NT2/D1 (cell line): ENCODE data around the gene ZNF557.

Experiments used
- SUZ12 ChIP-seq: IDR thresholded peaks from 2 replicates; pipeline ENCODE4 v1.6.1; 2011; ENCODE audit not compliant: insufficient read length, insufficient read depth; ENCODE audit errors: extremely low read depth
- YY1 ChIP-seq: IDR thresholded peaks from 2 replicates; pipeline ENCODE4 v1.6.1; 2011; ENCODE audit not compliant: insufficient read length, insufficient read depth

DNA sequence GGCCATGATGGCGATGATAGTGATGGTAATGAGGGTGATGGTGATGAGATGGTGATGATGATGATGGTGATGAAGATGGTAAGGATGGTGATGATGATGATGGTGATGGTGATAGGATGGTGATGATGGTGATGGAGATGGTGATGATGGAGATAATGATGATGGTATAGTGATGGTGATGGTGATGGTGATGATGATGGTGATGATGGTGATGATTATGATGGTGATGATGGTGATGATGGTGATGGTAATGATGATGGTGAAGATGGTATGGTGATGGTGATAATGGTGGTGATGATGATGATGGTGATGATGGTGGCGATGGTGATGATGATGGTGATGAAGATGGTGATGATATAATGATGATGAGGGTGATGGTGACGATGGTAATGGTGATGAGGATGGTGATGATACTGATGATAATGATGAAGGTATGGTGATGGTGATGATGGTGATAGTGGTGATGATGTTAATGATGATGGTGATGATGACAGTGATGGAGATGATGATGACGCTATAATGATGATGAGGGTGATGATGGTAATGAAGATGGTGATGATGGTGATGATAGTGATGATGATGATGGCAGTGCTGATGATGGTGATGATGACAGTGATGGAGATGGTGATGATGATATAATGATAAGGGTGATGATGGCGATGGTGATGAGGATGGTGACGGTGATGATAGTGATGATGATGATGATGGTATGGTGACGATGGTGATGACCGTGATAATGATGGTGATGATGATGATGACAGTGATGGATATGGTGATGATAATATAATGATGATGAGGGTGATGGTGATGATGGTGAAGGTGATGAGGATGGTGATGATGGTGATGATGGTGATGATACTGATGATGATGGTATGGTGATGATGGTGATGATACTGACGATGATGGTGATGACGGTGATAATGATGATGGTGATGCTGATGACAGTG, 37.5 kb downstream of the ZNF557 start:
- TF ChIP-seq SUZ12, result no peak
- no peak for TF ChIP-seq YY1
